GM19193 (cell line): ENCODE results near the gene HHIP.

Experiments
- POLR2A ChIP-seq: IDR thresholded peaks from 4 replicates; pipeline ENCODE4 v1.6.1; 2011; ENCODE audit not compliant: insufficient read depth, insufficient read length; ENCODE audit errors: extremely low read depth

The HHIP gene

GRCh38 chr4:144712775-144713174, 66.8 kb downstream of the HHIP start:
- TF ChIP-seq POLR2A: no peak

GRCh38 chr4:144714166-144714565, 68.2 kb downstream of the HHIP start:
- TF ChIP-seq POLR2A: no peak

GRCh38 chr4:144715230-144715629, 69.3 kb downstream of the HHIP start:
- no peak for TF ChIP-seq POLR2A

- no peak for TF ChIP-seq POLR2A
Observed at GRCh38 chr4:144716778-144717177, 70.8 kb downstream of the HHIP start.

GRCh38 chr4:144718958-144719512, 73.1 kb downstream of the HHIP start:
- TF ChIP-seq POLR2A: no peak

GRCh38 chr4:144720491-144720890, 74.5 kb downstream of the HHIP start:
- no peak for TF ChIP-seq POLR2A

- no peak for TF ChIP-seq POLR2A
Observed at GRCh38 chr4:144721994-144722393, 76.0 kb downstream of the HHIP start.

- TF ChIP-seq POLR2A: no peak
Observed at GRCh38 chr4:144723471-144723870, 77.5 kb downstream of the HHIP start.

GRCh38 chr4:144729175-144729574, 83.2 kb downstream of the HHIP start:
- no peak for TF ChIP-seq POLR2A

- no peak for TF ChIP-seq POLR2A
Observed at GRCh38 chr4:144732584-144733428, 86.8 kb downstream of the HHIP start.

- no peak for TF ChIP-seq POLR2A
Observed at GRCh38 chr4:144733566-144733965, 87.6 kb downstream of the HHIP start.

GRCh38 chr4:144734522-144734921, 88.6 kb downstream of the HHIP start:
- no peak for TF ChIP-seq POLR2A

GRCh38 chr4:144738649-144739048, 92.7 kb downstream of the HHIP start:
- no peak for TF ChIP-seq POLR2A

GRCh38 chr4:144739511-144740033, 93.6 kb downstream of the HHIP start:
- no peak for TF ChIP-seq POLR2A

GRCh38 chr4:144740316-144740715, 94.4 kb downstream of the HHIP start:
- no peak for TF ChIP-seq POLR2A
